H1 (cell line): ENCODE results near the gene STK32C. TPM values are rescaled to one million over a fixed set of nuclear protein-coding genes. Genes with fewer than 3 reads are reported as not detected.

Experiments
- CREB1 ChIP-seq: IDR thresholded peaks from 2 replicates; pipeline ENCODE4 v1.6.1; 2012; ENCODE audit warnings: inconsistent platforms
- EZH2 ChIP-seq: fragments of 200-600 bp; sonication (generic); IDR thresholded peaks from 2 replicates; pipeline ENCODE4 v1.7.1; 2012; ENCODE audit warnings: low read depth, mild to moderate bottlenecking, moderate library complexity, low read length, inconsistent platforms; ENCODE audit not compliant: severe bottlenecking
- POU5F1 ChIP-seq: IDR thresholded peaks from 2 replicates; pipeline ENCODE4 v1.6.1; 2011; ENCODE audit warnings: low read depth, mild to moderate bottlenecking, low read length, moderate library complexity
- RNF2 ChIP-seq: fragments of 200-900, 300-1000 bp; sonication (generic); IDR thresholded peaks from 2 replicates; pipeline ENCODE4 v1.7.1; 2016; ENCODE audit warnings: borderline replicate concordance, low read depth, mild to moderate bottlenecking, antibody characterized with exemption, low read length; ENCODE audit not compliant: poor library complexity, severe bottlenecking; ENCODE audit errors: missing control alignments
- YY1 ChIP-seq: IDR thresholded peaks from 2 replicates; pipeline ENCODE4 v1.6.1; 2011; ENCODE audit warnings: low read depth, mild to moderate bottlenecking, low read length
- polyA plus RNA-seq, 7 experiments: library from polyadenylated mRNA; depleted of rRNA in 3 of 7; stranded (reverse) in 5 of 7; unstranded in 2 of 7; fragments of >200 nt in 5 of 7; fragments of 200-250 nt in 2 of 7; gene quantifications; 1 replicate in 5 of 7; 2 replicates in 1 of 7; 4 replicates in 1 of 7; pipeline versions ENCODE4 v1.2.1 to v1.2.3, GENCODE V29; 2011 to 2013; ENCODE audit warnings: missing spikeins in 2 of 7, mixed read lengths in 2 of 7
- total RNA-seq: library from RNA; stranded (reverse); fragmentation: NEBNext Ultra II Directional; extraction: Animal tissue kit (Norgen Biotek cat#: 25700); gene quantifications from 2 replicates; pipeline ENCODE4 v1.2.1, GENCODE V29; 2021

The STK32C gene
- total and polyA plus RNA-seq, 2 of the 8 experiments (the other 6 are each of a cell fraction or from before 2014, with no cell fraction given), result 10.6 to 15.6 TPM

- TF ChIP-seq POU5F1, result no peak
- no peak for TF ChIP-seq YY1
- no peak for TF ChIP-seq EZH2
- no peak for TF ChIP-seq RNF2
- no peak for TF ChIP-seq CREB1
Observed at GRCh38 chr10:132163826-132164515, 143.8 kb downstream of the STK32C start (continued).
